HG03575 (cell line): ENCODE measurements around the gene DYSF.

Experiments
- ATAC-seq: cut with Tn5 transposase; IDR thresholded peaks from one replicate; pipeline ENCODE4 v1.9.1; 2021; ENCODE audit not compliant: unreplicated experiment, insufficient number of reproducible peaks, low FRiP score; ENCODE audit errors: extremely low read depth

The DYSF gene

GRCh38 chr2:71538656-71539265 lies 85.4 kb downstream of the DYSF start:
- no peak for ATAC-seq

DNA sequence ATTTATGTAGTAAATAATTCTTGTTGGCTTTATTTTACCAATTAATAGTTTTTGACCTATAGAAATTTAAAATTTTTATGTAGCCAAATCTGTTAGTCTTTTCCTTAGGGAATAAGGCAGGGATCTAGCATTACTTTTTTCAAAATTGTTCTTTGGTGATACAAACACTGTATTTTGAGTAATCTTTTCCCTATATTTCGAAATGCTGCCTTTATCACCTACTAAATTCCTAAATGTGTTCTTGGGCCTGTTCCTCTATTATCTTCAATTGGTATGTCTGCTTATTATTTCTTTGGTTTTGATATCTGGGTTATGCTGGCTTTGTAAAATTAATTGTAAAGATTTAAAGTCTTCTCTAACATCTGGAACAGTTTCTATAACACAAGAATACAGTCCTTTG lies 87.5 kb downstream of the DYSF start:
- no peak for ATAC-seq

DNA sequence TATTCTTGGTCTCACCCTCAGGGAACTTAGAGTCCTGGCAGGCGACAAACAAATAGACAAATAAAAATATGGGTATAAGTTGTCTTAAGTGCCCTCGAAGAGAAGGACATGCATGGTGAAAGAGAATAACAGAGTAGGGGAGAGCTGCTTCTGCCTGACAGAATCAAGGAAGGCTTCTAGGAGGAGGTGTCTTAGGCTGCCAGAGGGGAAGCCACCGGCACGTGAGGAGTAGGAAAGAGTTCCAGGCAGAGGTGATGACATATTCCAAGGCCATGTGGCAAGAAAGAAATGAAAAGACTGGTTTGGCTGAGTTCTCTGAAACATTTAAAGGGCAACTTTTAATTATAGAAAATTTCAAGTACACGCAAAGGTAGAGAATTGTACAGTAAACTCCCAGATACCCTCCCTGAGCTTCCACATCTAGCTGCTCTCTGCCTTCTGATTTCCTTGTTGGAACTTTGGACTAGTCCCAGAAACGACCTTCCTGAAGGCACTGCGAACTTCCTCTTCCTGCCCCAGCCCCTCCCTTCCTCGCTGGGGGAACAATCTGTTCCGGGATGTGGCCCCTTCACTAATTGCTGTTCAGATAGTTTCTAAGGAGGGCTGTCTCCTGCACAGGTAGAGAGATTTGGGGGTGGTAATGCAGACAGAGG lies 91.7 kb downstream of the DYSF start:
- ATAC-seq: no peak

GRCh38 chr2:71545572-71546274 lies 92.4 kb downstream of the DYSF start:
- ATAC-seq: no peak

DNA sequence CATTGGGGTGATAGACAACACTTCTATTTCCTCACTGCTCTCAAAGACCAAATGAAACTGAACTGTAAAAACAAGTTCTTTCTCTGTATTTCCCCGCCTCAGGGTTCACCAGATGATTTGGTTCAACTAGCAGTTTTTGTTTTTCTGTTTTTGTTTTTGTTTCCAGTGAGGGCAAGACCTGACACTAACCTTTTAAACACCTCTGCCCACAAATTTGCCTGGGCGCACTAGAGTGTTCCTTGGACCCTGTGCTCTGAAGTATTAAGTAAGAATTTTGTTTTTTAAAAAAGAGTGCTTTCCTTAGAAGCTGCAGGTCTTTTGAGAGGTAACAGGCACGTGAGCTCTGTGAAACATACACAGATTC lies 92.9 kb downstream of the DYSF start:
- no peak for ATAC-seq

GRCh38 chr2:71546777-71547281 lies 93.5 kb downstream of the DYSF start:
- no peak for ATAC-seq

- no peak for ATAC-seq
These were observed 94.4 kb downstream of the DYSF start for GRCh38 chr2:71547616-71548285.

DNA sequence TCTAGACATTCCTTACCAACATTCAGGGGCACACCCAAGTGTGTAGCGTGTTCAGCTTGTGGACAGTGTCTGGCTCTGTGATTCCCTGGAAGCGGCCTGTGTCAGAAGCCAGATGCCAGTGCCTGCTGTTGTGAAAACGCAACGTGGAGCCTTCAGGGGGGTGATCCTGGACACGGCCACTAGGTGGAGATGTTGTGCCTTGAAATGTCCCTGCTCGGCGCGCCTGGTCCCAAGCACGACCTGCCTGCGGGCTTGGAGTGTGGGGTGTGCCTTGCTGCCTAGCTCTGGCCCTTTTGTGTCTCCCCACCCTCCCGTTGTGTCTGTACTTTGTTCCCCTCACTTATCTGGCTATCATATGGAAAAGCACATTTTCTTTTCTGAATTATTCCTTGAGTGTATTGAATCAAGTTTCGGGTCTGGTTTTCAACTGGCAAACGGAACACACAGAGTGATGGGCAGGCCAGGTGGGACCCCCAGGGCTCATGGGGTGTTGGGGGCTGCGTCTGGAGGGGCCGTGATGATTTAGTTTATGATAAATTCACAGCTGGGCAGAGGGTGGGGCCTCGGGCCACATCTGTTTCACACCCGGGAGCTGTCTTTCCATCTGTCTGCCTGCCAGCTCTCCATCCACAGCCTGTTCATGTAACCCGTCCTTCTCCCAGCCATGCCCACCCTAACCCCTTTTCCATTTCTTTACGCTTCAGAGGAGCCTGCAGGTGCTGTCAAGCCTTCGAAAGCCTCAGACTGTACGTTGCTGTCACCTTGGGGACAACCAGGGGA lies 95.5 kb downstream of the DYSF start:
- no peak for ATAC-seq

DNA sequence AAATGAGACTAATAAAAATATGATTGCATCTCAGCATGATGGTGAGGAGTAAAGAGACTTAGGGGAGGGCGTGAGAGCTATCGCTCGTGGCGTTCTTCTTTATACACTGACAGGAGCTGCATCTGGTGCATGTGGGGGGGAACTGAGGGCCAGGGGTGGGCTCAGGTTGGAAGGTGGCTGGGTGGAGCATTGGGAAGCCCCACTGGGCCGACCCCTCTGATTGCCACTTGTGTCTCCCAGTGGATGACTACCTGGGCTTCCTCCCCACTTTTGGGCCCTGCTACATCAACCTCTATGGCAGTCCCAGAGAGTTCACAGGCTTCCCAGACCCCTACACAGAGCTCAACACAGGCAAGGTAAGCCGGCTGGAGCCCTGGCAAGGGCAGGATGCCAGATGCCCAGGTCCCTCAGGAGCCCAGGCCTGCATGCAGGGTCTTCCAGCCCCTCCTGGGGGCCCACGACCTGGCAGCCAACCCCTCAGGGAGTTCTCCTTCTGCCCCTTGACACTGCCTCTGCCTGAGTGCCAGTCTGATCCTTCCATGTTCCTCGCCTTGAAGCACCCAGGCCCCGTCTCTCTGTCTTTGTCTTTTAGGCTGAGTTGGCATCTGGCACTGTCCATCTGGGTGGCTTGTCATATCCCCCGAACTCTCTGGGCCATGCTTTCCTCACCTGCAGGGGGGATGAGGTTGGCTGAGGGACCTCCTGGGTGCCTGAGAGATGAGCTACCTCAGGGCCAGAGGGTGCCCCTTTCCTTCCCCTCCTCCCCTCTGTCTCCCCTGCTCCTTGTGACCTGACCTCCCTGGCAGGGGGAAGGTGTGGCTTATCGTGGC lies 97.7 kb downstream of the DYSF start:
- no peak for ATAC-seq

- ATAC-seq: no peak
These were observed 98.2 kb downstream of the DYSF start for GRCh38 chr2:71551631-71551915.

- ATAC-seq: no peak
These were observed 99.0 kb downstream of the DYSF start for GRCh38 chr2:71552356-71552755.

- no peak for ATAC-seq
These were observed 99.5 kb downstream of the DYSF start for GRCh38 chr2:71552861-71553301.

DNA sequence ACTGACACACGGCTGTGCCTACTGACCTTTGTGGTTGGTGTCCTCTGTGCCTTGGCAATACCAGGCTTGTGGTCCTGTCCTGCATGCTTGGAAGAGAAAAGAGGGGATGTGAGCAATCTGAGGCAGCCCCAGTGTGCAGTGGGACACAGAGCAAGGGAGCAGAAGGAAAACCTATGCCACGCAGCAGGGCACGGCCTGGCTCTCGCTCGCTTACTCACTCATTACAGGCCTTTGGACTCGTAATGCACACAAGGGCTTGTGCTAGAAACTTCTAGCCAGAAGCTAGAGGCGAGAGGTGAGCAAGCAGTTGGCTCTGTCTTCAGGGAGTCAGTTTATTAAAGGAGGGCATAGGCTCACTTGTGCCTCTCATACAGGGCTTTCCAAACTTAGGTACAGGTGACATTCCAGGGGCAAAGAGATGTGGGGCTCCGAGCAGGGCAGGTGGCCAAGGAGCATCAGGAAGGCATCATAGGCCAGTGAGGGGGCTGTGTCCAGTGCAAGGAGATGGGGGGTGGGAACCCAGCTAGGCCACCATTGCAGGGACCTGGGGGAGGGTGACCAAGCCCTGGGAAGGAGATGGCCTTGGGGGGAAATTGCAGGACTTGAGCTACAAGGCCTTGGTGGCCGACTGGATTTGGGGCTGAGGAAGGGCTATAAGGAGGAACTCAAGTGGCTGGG lies 100.8 kb downstream of the DYSF start:
- ATAC-seq: no peak

DNA sequence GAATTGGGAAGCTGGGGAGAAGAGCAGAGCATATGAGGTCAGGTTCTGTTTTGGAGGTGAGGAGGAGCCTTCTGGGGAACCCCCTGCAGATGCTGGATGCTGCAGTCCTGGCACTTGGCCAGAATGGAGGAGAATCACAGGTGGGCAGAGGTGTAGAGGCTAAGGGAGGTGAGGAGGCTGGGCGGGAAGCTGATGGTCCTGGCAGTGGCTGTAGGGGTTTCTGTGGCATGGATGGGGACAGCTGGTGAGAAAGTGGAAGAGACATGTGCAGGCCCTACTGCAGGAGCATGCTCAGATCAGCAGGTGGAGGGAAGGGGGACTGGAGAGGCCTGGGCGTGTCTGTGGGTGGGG lies 101.3 kb downstream of the DYSF start:
- no peak for ATAC-seq

GRCh38 chr2:71555798-71556454 lies 102.6 kb downstream of the DYSF start:
- no peak for ATAC-seq

GRCh38 chr2:71556692-71557250 lies 103.4 kb downstream of the DYSF start:
- ATAC-seq: no peak

GRCh38 chr2:71557321-71557720 lies 104.0 kb downstream of the DYSF start:
- no peak for ATAC-seq
